ENCODE data around the gene TRIP13.

- TF ChIP-seq CTCF (IDR thresholded peaks at IDR 0.05; ENCODE audit: poor library complexity) = no peak
- TF ChIP-seq EZH2phosphoT487 (IDR thresholded peaks at IDR 0.05; ENCODE audit: low read depth, severe bottlenecking, unreplicated experiment) = no peak
Measured at GRCh38 chr5:944621-944927, 51.9 kb downstream of the TRIP13 start.
